ENCODE data around the gene PRDX1. TPM values are rescaled to one million over a fixed set of nuclear protein-coding genes. Genes with fewer than 3 reads are reported as not detected.

Gene PRDX1
- total and polyA plus RNA-seq, 2 of the 4 experiments (the other 2 are of a cell fraction) = 612 to 883 TPM

GRCh38 chr1:45501505-45501859 lies 20.2 kb downstream of the PRDX1 start:
- Histone ChIP-seq H3K4me1 (ENCODE audit: control insufficient read depth, insufficient read depth, low read length) (no peaks in the 10 kb centered on the region; the same call in 1 of the 2 replicates), H3K4me2 (ENCODE audit: low read depth, low read length) (no peak overlapping the region), H2AFZ (replicated peaks; ENCODE audit: low read length, poor library complexity) (no peak overlapping the region), H2BK5ac (ENCODE audit: low read depth, low read length, poor library complexity, severe bottlenecking) (no peak overlapping the region), H4K20me1 (ENCODE audit: insufficient read depth, low read length) (no peaks in the 10 kb centered on the region), H3K4ac (ENCODE audit: low read depth, low read length) (no peak overlapping the region), H3K23ac (ENCODE audit: low read depth, low read length) (no peak overlapping the region), H2AK9ac (replicated peaks; ENCODE audit: low read depth, low read length, poor library complexity) (no peak overlapping the region), H3K79me1 (ENCODE audit: low read depth in 1 of 2, low read length in 2 of 2) (peaks cover 6 to 17% of the 10 kb centered on the region in 2 experiments; a peak in 2 of 4 replicates), H3K27me3 (ENCODE audit: control insufficient read depth, insufficient read depth, low read length) (no peaks in the 10 kb centered on the region), H4K8ac (ENCODE audit: low read depth in 2 of 2, low read length in 2 of 2) (no peak overlapping the region; a peak in 1 of 4 replicates), H2AK5ac (ENCODE audit: low read depth, low read length) (no peak overlapping the region), H3K27ac (ENCODE audit: insufficient read depth, low read length) (no peak overlapping the region), H3K36me3 (ENCODE audit: control insufficient read depth, insufficient read depth, low read length) (no peaks in the 10 kb centered on the region), H3K9me1 (ENCODE audit: insufficient read depth, low read length) (peaks cover 7% of the 10 kb centered on the region; the same call in 1 of the 2 replicates), H3K14ac (replicated peaks; ENCODE audit: low read depth, low read length) (no peak overlapping the region), H4K91ac (ENCODE audit: insufficient read depth, low read depth, low read length) (no peak overlapping the region), H3K18ac (ENCODE audit: low read depth, low read length) (no peak overlapping the region), H3K9ac (ENCODE audit: low read depth, low read length) (no peak overlapping the region), H2BK120ac (ENCODE audit: low read depth, low read length) (no peak overlapping the region), H4K5ac (ENCODE audit: low read depth, low read length) (no peak overlapping the region), H3K4me3 (ENCODE audit: insufficient read depth, low read depth, low read length) (no peak overlapping the region), H2BK15ac (ENCODE audit: low read depth, low read length) (no peak overlapping the region), H2BK20ac (ENCODE audit: low read depth, low read length) (no peak overlapping the region), H3K56ac (ENCODE audit: extremely low read depth, insufficient read depth, low read length) (no peak overlapping the region), H3K9me3 (ENCODE audit: control insufficient read depth, insufficient read depth, low read length) (no peaks in the 10 kb centered on the region)
- POLR2A ChIA-PET (ENCODE audit: unreplicated experiment) = no interaction called here
- dilution Hi-C loops (cut with HindIII; ENCODE audit: low sequenced_read_pairs, unreplicated experiment) = no loop called here
- intact Hi-C loops (cut with micrococcal nuclease) = no loop called here
- ATAC-seq (ENCODE audit: low read depth) = no peak
- no peak for TF ChIP-seq RFX5 (IDR thresholded peaks at IDR 0.05; ENCODE audit: low read depth, low read length)
- no peak for TF ChIP-seq POLR2A (IDR thresholded peaks at IDR 0.05; ENCODE audit: low read depth, low read length)
- TF ChIP-seq NFE2L2 (IDR thresholded peaks at IDR 0.05; ENCODE audit: low read depth, low read length) = no peak
- TF ChIP-seq FOS (IDR thresholded peaks at IDR 0.05; ENCODE audit: low read depth, low read length) = no peak
- TF ChIP-seq BHLHE40 (IDR thresholded peaks at IDR 0.05; ENCODE audit: low read depth, low read length) = no peak
- no CpG with 5 or more reads among the region's 2 CpGs for WGBS, 2 experiments (ENCODE audit: extremely low coverage in 2 of 2, insufficient read length in 1 of 2)
- DNase-seq = no peak
- in situ Hi-C loops (cut with MboI; ENCODE audit: low sequenced_read_pairs) = no loop called here
- BruUV-seq (replicated peaks) = no TSS peak
- CTCF ChIA-PET = interaction anchor here (0.7 kb wide), 1 partner anchor 11 kb away, joined by 6 read pairs; no protein-coding TSS in a partner anchor

Measured in IMR-90 (cell line).